Chondrocyte (in vitro differentiated cells): Measurements from ENCODE around the gene SHANK3. TPM values are rescaled to one million over a fixed set of nuclear protein-coding genes. Genes with fewer than 3 reads are reported as not detected.
A peak's percentile ranks its signal among the peaks of the same experiment; 100 is the strongest.

Experiments used
- DNase-seq: peaks from one replicate; pipeline ENCODE4 v3.0.0; 2021; ENCODE audit warnings: mixed read lengths, low spot score
- H3K27ac Mint-ChIP-seq: one replicate; pipeline ENCODE4 v1.8.0; 2021; ENCODE audit warnings: mild to moderate bottlenecking, moderate library complexity, mixed read lengths; ENCODE audit not compliant: unreplicated experiment
- H3K27me3 Mint-ChIP-seq: 2 replicates; pipeline ENCODE4 v1.8.0; 2021; ENCODE audit warnings: low read depth, mixed read lengths
- H3K36me3 Mint-ChIP-seq: 2 replicates; pipeline ENCODE4 v1.8.0; 2021; ENCODE audit warnings: low read depth, mixed read lengths
- H3K4me1 Mint-ChIP-seq: 2 replicates; pipeline ENCODE4 v1.8.0; 2021; ENCODE audit warnings: low read depth, mild to moderate bottlenecking, mixed read lengths
- H3K4me3 Mint-ChIP-seq: one replicate; pipeline ENCODE4 v1.8.0; 2021; ENCODE audit warnings: mild to moderate bottlenecking, moderate library complexity, mixed read lengths; ENCODE audit not compliant: unreplicated experiment
- H3K9me3 Mint-ChIP-seq: 2 replicates; pipeline ENCODE4 v1.8.0; 2021; ENCODE audit warnings: low read depth, mixed read lengths
- total RNA-seq: library from RNA; stranded (reverse); gene quantifications from 3 replicates; pipeline ENCODE4 v1.2.1, GENCODE V29; 2021
- TF ChIP-seq, protein P1 (sequence below): fragments of 200-600 bp; sonication (generic); IDR thresholded peaks from 2 replicates; pipeline ENCODE4 v1.5.0; 2021; ENCODE audit warnings: antibody characterized with exemption, mild to moderate bottlenecking, moderate library complexity

The SHANK3 gene
- total RNA-seq, 1 donor from 2014 or later: 7.0 TPM

- Mint-ChIP-seq H3K27ac (no peak overlapping the region), H3K36me3 (no peaks in the 10 kb centered on the region), H3K27me3 (no peaks in the 10 kb centered on the region), H3K9me3 (no peaks in the 10 kb centered on the region), H3K4me3 (no peak overlapping the region), H3K4me1 (no peaks in the 10 kb centered on the region)
- peak; percentile 93 for DNase-seq
- TF ChIP-seq, protein P1, sequence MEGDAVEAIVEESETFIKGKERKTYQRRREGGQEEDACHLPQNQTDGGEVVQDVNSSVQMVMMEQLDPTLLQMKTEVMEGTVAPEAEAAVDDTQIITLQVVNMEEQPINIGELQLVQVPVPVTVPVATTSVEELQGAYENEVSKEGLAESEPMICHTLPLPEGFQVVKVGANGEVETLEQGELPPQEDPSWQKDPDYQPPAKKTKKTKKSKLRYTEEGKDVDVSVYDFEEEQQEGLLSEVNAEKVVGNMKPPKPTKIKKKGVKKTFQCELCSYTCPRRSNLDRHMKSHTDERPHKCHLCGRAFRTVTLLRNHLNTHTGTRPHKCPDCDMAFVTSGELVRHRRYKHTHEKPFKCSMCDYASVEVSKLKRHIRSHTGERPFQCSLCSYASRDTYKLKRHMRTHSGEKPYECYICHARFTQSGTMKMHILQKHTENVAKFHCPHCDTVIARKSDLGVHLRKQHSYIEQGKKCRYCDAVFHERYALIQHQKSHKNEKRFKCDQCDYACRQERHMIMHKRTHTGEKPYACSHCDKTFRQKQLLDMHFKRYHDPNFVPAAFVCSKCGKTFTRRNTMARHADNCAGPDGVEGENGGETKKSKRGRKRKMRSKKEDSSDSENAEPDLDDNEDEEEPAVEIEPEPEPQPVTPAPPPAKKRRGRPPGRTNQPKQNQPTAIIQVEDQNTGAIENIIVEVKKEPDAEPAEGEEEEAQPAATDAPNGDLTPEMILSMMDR: no peak
Observed at GRCh38 chr22:50704510-50705218, 32.0 kb downstream of the SHANK3 start.

DNA sequence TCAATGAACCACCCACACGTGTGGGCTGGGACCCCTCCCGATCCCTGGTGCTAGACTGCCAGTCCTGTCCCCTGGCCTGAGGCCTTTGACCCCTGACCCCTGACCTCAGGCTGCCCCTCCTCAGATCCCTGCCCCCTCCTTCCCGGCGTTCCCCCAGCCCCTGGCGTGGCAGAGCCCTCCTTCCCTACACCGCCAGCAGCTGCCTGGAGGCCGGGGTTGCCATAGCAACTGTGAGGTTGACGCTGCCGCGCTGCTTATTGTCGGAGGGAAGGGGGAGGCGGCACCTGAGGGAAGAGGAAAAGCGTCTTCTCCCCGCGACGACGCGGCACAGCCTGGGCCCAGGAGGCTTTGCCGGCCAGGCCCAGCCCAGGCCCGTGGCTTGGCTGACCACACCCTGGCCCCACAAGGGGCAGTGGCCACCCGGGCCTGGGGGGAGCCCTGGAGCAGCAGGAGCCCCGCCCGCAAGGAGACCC lies 32.6 kb downstream of the SHANK3 start:
- Mint-ChIP-seq H3K9me3 (no peaks in the 10 kb centered on the region), H3K27me3 (no peaks in the 10 kb centered on the region), H3K27ac (no peak overlapping the region), H3K36me3 (no peaks in the 10 kb centered on the region), H3K4me1 (no peaks in the 10 kb centered on the region), H3K4me3 (no peak overlapping the region)
- DNase-seq: peak; percentile 85
- TF ChIP-seq, protein P1: no peak

DNA sequence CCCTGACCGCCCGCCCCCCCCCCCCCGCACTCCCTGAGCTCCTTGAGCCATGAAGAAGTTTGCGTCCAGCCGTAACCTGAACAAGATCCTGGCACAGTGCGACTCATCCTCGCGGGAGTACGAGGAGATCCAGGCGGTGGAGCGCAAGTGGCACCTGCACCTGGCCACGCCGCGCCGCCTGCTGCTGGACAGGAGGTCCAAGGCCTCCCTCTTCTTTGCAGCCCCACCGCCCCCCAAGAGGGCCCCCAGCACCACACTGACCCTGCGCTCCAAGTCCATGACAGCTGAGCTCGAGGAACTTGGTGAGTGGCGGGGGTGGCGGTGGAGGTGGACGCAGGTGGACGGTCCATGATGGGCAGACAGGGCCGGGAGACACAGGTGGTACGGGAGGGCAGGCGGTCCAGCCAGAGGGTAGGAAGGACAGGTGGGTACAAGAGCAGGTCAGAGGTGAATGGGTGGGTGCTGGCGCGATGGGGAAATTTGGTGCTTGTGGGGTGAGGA lies 33.3 kb downstream of the SHANK3 start:
- Mint-ChIP-seq H3K4me1 (no peaks in the 10 kb centered on the region), H3K27me3 (no peaks in the 10 kb centered on the region), H3K27ac (no peak overlapping the region), H3K4me3 (no peak overlapping the region), H3K36me3 (peaks cover 4% of the 10 kb centered on the region), H3K9me3 (no peaks in the 10 kb centered on the region)
- DNase-seq: peak; percentile 86
- TF ChIP-seq, protein P1: no peak

DNA sequence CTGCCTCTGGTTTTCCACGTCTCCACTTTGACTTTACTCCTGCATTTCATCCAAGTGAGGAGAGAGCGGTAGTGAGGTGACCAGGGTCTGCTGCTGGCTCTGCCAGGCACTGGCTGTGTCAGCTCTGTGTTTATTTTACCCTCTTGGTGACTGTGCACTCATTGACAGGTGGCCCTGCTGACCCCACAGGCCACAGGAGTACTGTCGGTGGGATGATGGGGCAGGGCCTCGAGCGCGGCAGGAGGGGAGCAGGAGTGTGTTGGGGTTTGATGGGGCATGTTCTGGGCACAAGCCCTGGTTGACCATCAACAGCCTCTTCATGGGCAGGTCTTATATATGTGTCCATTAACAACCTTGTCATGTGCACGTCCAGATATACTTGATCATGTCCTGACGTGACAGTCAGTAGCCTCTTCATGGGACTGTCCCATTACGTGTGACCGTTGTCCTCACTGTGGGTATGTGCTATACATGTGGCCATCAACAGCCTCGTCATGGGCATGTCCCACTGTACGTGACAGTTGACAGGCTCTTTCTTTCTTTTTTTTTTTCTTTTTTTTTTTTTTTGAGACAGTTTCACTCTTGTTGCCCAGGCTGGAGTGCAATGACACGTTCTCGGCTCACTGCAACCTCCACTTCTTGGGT lies 34.0 kb downstream of the SHANK3 start:
- TF ChIP-seq, protein P1: no peak
- Mint-ChIP-seq H3K9me3 (no peaks in the 10 kb centered on the region), H3K27ac (no peak overlapping the region), H3K36me3 (peaks cover 4% of the 10 kb centered on the region), H3K4me3 (no peak overlapping the region), H3K27me3 (no peaks in the 10 kb centered on the region), H3K4me1 (no peaks in the 10 kb centered on the region)
- peak; percentile 59 for DNase-seq

DNA sequence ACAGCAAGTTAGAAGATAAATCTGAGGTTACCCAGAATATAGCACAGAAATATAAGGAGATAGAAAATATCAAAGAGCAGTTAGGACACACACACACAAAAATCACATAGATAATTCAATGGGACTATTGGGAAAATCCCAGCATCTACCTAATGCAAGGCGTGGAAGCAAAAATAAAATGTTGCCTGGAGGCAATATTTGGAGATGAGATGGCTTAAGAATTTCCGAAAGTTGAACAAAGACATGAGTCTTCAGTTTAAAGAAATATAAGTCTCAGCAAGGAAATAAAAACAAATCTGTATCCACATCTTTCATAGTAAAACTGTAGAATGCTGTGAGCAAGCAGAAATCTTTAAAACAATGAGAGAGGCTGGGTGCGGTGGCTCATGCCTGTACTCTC lies 35.9 kb downstream of the SHANK3 start:
- Mint-ChIP-seq H3K4me3 (no peak overlapping the region), H3K4me1 (no peaks in the 10 kb centered on the region), H3K27ac (no peak overlapping the region), H3K36me3 (peaks cover 4% of the 10 kb centered on the region), H3K27me3 (no peaks in the 10 kb centered on the region), H3K9me3 (no peaks in the 10 kb centered on the region)
- TF ChIP-seq, protein P1: no peak
- DNase-seq: no peak
